ENCODE data around the gene PYROXD2. TPM values are rescaled to one million over a fixed set of nuclear protein-coding genes. Genes with fewer than 3 reads are reported as not detected.

Gene PYROXD2
- total and polyA plus RNA-seq, 2 experiments from 2014 or later = 1.3 to 2.6 TPM

- TF ChIP-seq ETS1 (IDR thresholded peaks at IDR 0.05) (no peak), NANOG (IDR thresholded peaks at IDR 0.05; ENCODE audit: borderline replicate concordance) (no peak), REST (IDR thresholded peaks at IDR 0.05; ENCODE audit: unreplicated experiment) (no peak), CREB1 (CRISPR knock-in tag; IDR thresholded peaks at IDR 0.05; ENCODE audit: low read depth) (no peak), ZNF331 (CRISPR knock-in tag; IDR thresholded peaks at IDR 0.05; ENCODE audit: low read depth) (no peak), POLR2AphosphoS5 (IDR thresholded peaks at IDR 0.05; ENCODE audit: low read depth) (no peak), STAT1 (IDR thresholded peaks at IDR 0.05; ENCODE audit: unreplicated experiment) (no peak), CTCF (conservative IDR thresholded peaks at IDR 0.05; ENCODE audit: low read depth in 2 of 2) (no peak)
Measured at GRCh38 chr10:98397089-98397600, 17.8 kb downstream of the PYROXD2 start (continued).

- no peak overlapping the region for H2AFZ ChIP-seq
- DNase-seq (ENCODE audit: low spot score) (no peak), ATAC-seq (no peak)
- H3K9me2 ChIP-seq (ENCODE audit: insufficient read depth) = no peaks in the 10 kb centered on the region
- no peaks in the 10 kb centered on the region for H3K79me2 ChIP-seq (replicated peaks; ENCODE audit: insufficient read depth)
- Mint-ChIP-seq H3K27ac (no peak overlapping the region), H3K27me3 (ENCODE audit: insufficient read depth, low read depth, poor library complexity) (peaks cover 1% of the 10 kb centered on the region), H3K4me3 (no peak overlapping the region), H3K4me1 (no peaks in the 10 kb centered on the region), H3K9me3 (no peaks in the 10 kb centered on the region), H3K36me3 (ENCODE audit: low read depth) (peaks cover 3% of the 10 kb centered on the region; the same call in 1 of the 3 replicates)
- TF ChIP-seq EZH2phosphoT487 (IDR thresholded peaks at IDR 0.05; ENCODE audit: unreplicated experiment) = no peak
- no peak for TF ChIP-seq ZNF331 (CRISPR knock-in tag; IDR thresholded peaks at IDR 0.05; ENCODE audit: low read depth)
- no peak for TF ChIP-seq POLR2AphosphoS5 (IDR thresholded peaks at IDR 0.05; ENCODE audit: low read depth)
- no peak for TF ChIP-seq NANOG (IDR thresholded peaks at IDR 0.05; ENCODE audit: borderline replicate concordance)
- H3F3A ChIP-seq (replicated peaks; ENCODE audit: low read depth) = no peaks in the 10 kb centered on the region
- no peak overlapping the region for H3K27ac ChIP-seq (ENCODE audit: low read depth)
- H3K4me1 ChIP-seq (ENCODE audit: insufficient read depth) = no peaks in the 10 kb centered on the region
- H4K20me1 ChIP-seq (replicated peaks; ENCODE audit: insufficient read depth) = no peaks in the 10 kb centered on the region
- no peak overlapping the region for H3K4me3 ChIP-seq
- no peaks in the 10 kb centered on the region for H3K36me3 ChIP-seq (ENCODE audit: insufficient read depth)
- no peaks in the 10 kb centered on the region for H3K27me3 ChIP-seq (ENCODE audit: insufficient read depth)
- no peak overlapping the region for H3K4me2 ChIP-seq
Measured at GRCh38 chr10:98396096-98397063, 18.6 kb downstream of the PYROXD2 start.
